Hepatocyte (in vitro differentiated cells): ENCODE results near the gene ADAMTS2. TPM values are rescaled to one million over a fixed set of nuclear protein-coding genes. Genes with fewer than 3 reads are reported as not detected.
A peak's percentile ranks its signal among the peaks of the same experiment; 100 is the strongest.
"Not testable (repeated sequence)": the region's sequence is repeated elsewhere in the genome, so short reads cannot be mapped to it uniquely, and the experiment has no call there.

Experiments
- DNase-seq: peaks from one replicate; pipeline ENCODE4 v3.0.0-alpha.2; 2016; ENCODE audit warnings: low spot score
- H2AFZ ChIP-seq: fragments of 200-600 bp; sonication (generic); 2 replicates; pipeline ENCODE4 v1.6.0; 2016; ENCODE audit warnings: antibody characterized with exemption, mild to moderate bottlenecking
- H3K27ac ChIP-seq: fragments of 200-600 bp; sonication (generic); 2 replicates; pipeline ENCODE4 v1.5.1; 2016; ENCODE audit warnings: mild to moderate bottlenecking
- H3K27me3 ChIP-seq: fragments of 200-600 bp; sonication (generic); 2 replicates; pipeline ENCODE4 v1.6.1; 2016
- H3K36me3 ChIP-seq: fragments of 200-600 bp; sonication (generic); replicated peaks from 2 replicates; pipeline ENCODE4 v1.5.1; 2016; ENCODE audit warnings: low read depth; ENCODE audit not compliant: insufficient read depth
- H3K4me1 ChIP-seq: fragments of 200-600 bp; sonication (generic); 2 replicates; pipeline ENCODE4 v1.5.1; 2016; ENCODE audit warnings: mild to moderate bottlenecking, moderate library complexity; ENCODE audit not compliant: insufficient read depth
- H3K4me2 ChIP-seq: fragments of 200-600 bp; sonication (generic); 2 replicates; pipeline ENCODE4 v1.6.0; 2016
- H3K4me3 ChIP-seq: fragments of 200-600 bp; sonication (generic); 2 replicates; pipeline ENCODE4 v1.5.1; 2016; ENCODE audit warnings: mild to moderate bottlenecking
- H3K79me2 ChIP-seq: fragments of 200-600 bp; sonication (generic); 2 replicates; pipeline ENCODE4 v1.6.0; 2017; ENCODE audit warnings: mild to moderate bottlenecking
- H3K9me2 ChIP-seq: fragments of 200-600 bp; sonication (generic); replicated peaks from 2 replicates; pipeline ENCODE4 v1.6.0; 2017; ENCODE audit warnings: mild to moderate bottlenecking; ENCODE audit not compliant: insufficient read depth
- H3K9me3 ChIP-seq: fragments of 200-600 bp; sonication (generic); 2 replicates; pipeline ENCODE4 v1.5.1; 2016; ENCODE audit warnings: low read depth, mild to moderate bottlenecking
- H4K20me1 ChIP-seq: fragments of 200-600 bp; sonication (generic); 2 replicates; pipeline ENCODE4 v1.6.0; 2016; ENCODE audit warnings: mild to moderate bottlenecking; ENCODE audit not compliant: insufficient read depth, poor library complexity, severe bottlenecking
- EZH2 ChIP-seq: fragments of 200-600 bp; sonication (generic); IDR thresholded peaks from 2 replicates; pipeline ENCODE4 v1.6.1; 2016; ENCODE audit warnings: antibody characterized with exemption, mild to moderate bottlenecking, borderline replicate concordance
- EZH2phosphoT487 ChIP-seq: fragments of 200-600 bp; sonication (generic); IDR thresholded peaks from one replicate; pipeline ENCODE4 v1.6.1; 2018; ENCODE audit warnings: antibody characterized with exemption, mild to moderate bottlenecking, low read depth, moderate library complexity; ENCODE audit not compliant: unreplicated experiment, severe bottlenecking
- WGBS: methylation state at CpG from one replicate; pipeline ENCODE4 v1.1.6; 2016; ENCODE audit warnings: low lambda C conversion rate; ENCODE audit errors: missing lambda C conversion rate; 5-methylcytosine and 5-hydroxymethylcytosine counted together
- polyA plus RNA-seq: library from polyadenylated mRNA; unstranded; fragments of >200 nt; fragmentation: Nextera tagmentation; extraction: Ambion mirVana; gene quantifications from 2 replicates; pipeline ENCODE4 v1.2.1, GENCODE V29; 2016
- total RNA-seq: library from RNA; depleted of rRNA; stranded (reverse); fragments of >200 nt; gene quantifications from 2 replicates; pipeline ENCODE4 v1.2.3, GENCODE V29; 2014
- TF ChIP-seq, protein P1 (sequence below): fragments of 200-600 bp; sonication (generic); IDR thresholded peaks from 2 replicates; pipeline ENCODE4 v1.5.1; 2016; ENCODE audit warnings: antibody characterized with exemption, mild to moderate bottlenecking; ENCODE audit not compliant: poor library complexity

Gene ADAMTS2
- total and polyA plus RNA-seq, 2 experiments from 2014 or later: 55.4 to 78.8 TPM

DNA sequence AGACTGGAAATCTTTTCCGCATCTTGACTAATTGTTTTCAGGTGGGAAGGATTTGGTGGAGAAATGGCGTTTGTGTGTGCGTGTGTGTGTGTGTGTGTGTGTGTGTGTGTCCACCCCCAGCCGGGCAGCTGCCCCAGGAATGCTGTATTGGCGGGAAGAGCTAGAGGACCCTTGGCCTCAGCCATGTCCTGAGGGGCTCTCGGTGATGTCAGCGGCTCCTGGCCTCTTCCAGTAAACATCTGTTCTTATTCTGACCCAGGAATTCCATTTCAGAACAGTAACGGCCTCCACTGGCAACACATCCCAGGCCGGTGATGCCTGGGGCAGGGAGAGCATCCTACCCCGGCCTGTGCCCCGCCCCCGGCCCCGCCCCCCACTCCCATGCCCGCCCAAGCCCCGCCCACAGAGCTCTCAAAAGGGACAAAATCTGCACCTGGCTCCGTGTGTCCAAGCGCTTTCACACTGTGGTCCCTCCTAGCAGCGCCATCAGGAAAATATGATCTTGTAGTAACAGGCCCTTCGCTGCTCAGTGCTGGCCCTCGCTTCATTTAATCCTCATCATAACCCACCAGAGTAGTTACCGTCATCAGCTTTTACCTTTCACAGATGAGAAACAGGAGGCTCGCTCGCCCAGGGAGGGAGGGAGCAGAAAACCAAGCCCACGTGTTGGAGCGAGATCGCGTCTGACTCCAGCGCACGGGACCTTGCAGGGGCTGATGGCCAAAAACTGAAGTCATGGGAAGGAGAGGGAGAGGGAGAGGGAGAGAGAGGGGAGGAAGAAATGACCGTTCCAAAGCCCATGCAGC, 18.9 kb downstream of the ADAMTS2 start:
- Histone ChIP-seq H3K9me3 (no peaks in the 10 kb centered on the region), H2AFZ (no peak overlapping the region), H3K9me2 (no peaks in the 10 kb centered on the region), H3K79me2 (peaks cover 5% of the 10 kb centered on the region), H3K4me1 (peaks cover 27% of the 10 kb centered on the region), H4K20me1 (peaks cover 3% of the 10 kb centered on the region), H3K4me2 (no peak overlapping the region), H3K4me3 (no peak overlapping the region), H3K27me3 (no peaks in the 10 kb centered on the region), H3K27ac (no peak overlapping the region), H3K36me3 (no peaks in the 10 kb centered on the region)
- peak; percentile 41 for DNase-seq
- no peak for TF ChIP-seq EZH2phosphoT487
- TF ChIP-seq EZH2: no peak
- WGBS: 30% methylated on average over 25 of the region's 30 CpGs

DNA sequence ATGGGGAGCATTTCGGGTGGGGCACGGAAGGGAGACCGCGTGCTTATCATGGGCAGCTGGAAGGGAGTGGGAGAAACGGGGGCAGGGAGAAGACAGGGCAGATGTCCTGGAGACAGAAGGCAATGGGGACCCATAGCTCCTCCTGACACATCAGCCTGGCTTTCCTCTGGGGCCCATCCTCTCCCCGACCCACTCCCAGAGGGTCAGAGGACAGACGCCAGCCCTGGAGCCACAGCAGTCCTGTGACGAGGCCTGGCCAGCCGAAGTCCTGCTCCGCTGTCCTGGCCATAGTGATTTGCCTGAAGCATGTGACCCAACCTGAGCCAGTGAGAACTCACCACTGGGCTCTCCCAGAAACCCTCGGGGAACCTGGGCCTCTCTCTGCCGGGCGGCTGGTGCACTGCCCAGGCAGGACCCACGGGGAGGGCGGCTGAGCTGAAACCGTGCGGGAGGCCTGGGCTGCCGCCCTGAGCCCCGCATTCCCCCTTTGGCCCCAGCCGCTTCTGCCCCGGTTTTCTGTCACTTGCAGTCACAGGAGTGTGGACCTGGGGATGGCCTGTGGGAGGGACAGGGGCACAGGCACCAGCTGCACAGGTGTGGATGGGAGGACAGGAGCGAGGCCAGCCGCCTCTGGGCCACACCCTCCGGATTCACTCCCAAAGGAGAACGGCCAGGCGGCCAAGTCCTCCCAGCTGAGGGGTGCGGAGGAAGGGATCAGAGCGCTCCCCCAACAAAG, 19.8 kb downstream of the ADAMTS2 start:
- no peak overlapping the region for H2AFZ ChIP-seq
- H3K4me3 ChIP-seq: no peak overlapping the region
- no peak for DNase-seq
- peaks cover 6% of the 10 kb centered on the region for H4K20me1 ChIP-seq
- H3K27me3 ChIP-seq: no peaks in the 10 kb centered on the region
- peaks cover 23% of the 10 kb centered on the region for H3K4me1 ChIP-seq
- H3K9me2 ChIP-seq: no peaks in the 10 kb centered on the region
- no peak overlapping the region for H3K4me2 ChIP-seq
- TF ChIP-seq EZH2phosphoT487: no peak
- no peak for TF ChIP-seq EZH2
- TF ChIP-seq, protein P1, sequence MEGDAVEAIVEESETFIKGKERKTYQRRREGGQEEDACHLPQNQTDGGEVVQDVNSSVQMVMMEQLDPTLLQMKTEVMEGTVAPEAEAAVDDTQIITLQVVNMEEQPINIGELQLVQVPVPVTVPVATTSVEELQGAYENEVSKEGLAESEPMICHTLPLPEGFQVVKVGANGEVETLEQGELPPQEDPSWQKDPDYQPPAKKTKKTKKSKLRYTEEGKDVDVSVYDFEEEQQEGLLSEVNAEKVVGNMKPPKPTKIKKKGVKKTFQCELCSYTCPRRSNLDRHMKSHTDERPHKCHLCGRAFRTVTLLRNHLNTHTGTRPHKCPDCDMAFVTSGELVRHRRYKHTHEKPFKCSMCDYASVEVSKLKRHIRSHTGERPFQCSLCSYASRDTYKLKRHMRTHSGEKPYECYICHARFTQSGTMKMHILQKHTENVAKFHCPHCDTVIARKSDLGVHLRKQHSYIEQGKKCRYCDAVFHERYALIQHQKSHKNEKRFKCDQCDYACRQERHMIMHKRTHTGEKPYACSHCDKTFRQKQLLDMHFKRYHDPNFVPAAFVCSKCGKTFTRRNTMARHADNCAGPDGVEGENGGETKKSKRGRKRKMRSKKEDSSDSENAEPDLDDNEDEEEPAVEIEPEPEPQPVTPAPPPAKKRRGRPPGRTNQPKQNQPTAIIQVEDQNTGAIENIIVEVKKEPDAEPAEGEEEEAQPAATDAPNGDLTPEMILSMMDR: no peak
- H3K79me2 ChIP-seq: peaks cover 10% of the 10 kb centered on the region
- H3K9me3 ChIP-seq: no peaks in the 10 kb centered on the region
- 89% methylated on average over 28 of the region's 28 CpGs for WGBS
- H3K36me3 ChIP-seq: no peaks in the 10 kb centered on the region
- H3K27ac ChIP-seq: no peak overlapping the region

DNA sequence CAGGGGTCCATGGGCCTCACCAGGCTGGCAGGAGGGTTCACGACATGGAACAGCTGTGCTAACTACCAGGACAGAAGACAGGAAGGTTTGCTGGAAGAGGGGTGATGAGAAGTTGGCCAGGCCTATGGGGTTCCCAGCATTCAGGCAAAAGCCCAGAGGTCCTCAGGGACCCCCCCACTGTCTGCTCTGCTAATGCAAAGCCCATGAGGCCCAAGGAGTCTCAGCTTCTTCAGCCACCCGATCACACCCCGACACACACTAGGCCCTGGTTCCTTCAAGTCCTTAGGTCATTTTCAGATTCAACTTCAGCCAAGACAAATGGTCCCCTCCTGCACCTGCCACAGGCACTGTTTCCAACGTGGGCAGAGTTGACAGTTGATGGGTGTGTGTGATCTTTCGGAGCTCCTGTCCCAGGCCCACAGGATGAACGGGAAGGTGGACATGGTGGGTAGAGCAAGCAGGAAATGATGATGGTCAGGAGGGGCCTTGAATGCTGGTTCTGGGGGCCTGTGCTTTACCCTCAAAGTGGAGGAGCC, 20.4 kb downstream of the ADAMTS2 start:
- Histone ChIP-seq H3K27me3 (no peaks in the 10 kb centered on the region), H3K4me2 (no peak overlapping the region), H3K4me1 (peaks cover 26% of the 10 kb centered on the region), H4K20me1 (peaks cover 6% of the 10 kb centered on the region), H2AFZ (no peak overlapping the region), H3K9me2 (no peaks in the 10 kb centered on the region), H3K4me3 (no peak overlapping the region), H3K36me3 (no peaks in the 10 kb centered on the region), H3K79me2 (peaks cover 10% of the 10 kb centered on the region), H3K9me3 (no peaks in the 10 kb centered on the region), H3K27ac (no peak overlapping the region)
- DNase-seq: no peak
- WGBS: 89% methylated on average over 6 of the region's 6 CpGs
- TF ChIP-seq, protein P1: no peak
- TF ChIP-seq EZH2 (no peak), EZH2phosphoT487 (no peak)

DNA sequence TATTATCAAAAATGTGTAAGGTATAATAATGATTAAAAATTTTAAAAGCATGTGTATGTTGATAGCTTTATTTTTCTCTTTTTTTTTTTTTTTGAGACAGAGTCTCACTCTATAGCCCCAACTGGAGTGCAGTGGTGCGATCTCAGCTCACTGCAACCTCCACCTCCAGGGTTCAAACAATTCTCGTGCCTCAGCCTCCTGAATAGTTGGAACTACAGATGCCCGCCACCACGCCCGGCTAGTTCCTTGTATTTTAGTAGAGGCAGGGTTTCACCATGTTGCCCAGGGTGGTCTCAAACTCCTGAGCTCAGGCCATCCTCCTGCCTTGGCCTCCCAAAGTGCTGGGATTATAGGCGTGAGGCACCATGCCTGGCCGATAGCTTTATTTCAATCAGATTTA, 20.9 kb downstream of the ADAMTS2 start:
- H3K9me2 ChIP-seq, H3K36me3 ChIP-seq, DNase-seq, H3K27ac ChIP-seq, H3K27me3 ChIP-seq, H4K20me1 ChIP-seq, H3K9me3 ChIP-seq, H2AFZ ChIP-seq, H3K4me2 ChIP-seq, H3K4me3 ChIP-seq: not testable (repeated sequence)
- 96% methylated on average over 7 of the region's 7 CpGs for WGBS
- Histone ChIP-seq H3K4me1 (peaks cover 27% of the 10 kb centered on the region), H3K79me2 (peaks cover 10% of the 10 kb centered on the region)
